ENCODE results near the gene KIF25.
"Not testable (repeated sequence)": the region's sequence is repeated elsewhere in the genome, so short reads cannot be mapped to it uniquely, and the experiment has no call there.

KIF25 gene

GRCh38 chr6:167974640-167975344, 22.7 kb upstream of the KIF25 start:
- intact Hi-C loops (cut with DNase I): no loop called here
- no peak for DNase-seq

- intact Hi-C loops (cut with DNase I): no loop called here
- DNase-seq: no peak
These were observed 22.0 kb upstream of the KIF25 start for GRCh38 chr6:167975458-167975857.

GRCh38 chr6:167976116-167976657, 21.3 kb upstream of the KIF25 start:
- DNase-seq; intact Hi-C loops (cut with DNase I): not testable (repeated sequence)

- intact Hi-C loops (cut with DNase I): no loop called here
These were observed 20.8 kb upstream of the KIF25 start for GRCh38 chr6:167976708-167977107.

GRCh38 chr6:167977717-167978467, 19.6 kb upstream of the KIF25 start:
- DNase-seq: no peak
- intact Hi-C loops (cut with DNase I): no loop called here

More at GRCh38 chr6:167976708-167977107, 20.8 kb upstream of the KIF25 start:
- DNase-seq: no peak

GRCh38 chr6:167978607-167979006, 18.9 kb upstream of the KIF25 start:
- DNase-seq: no peak
- intact Hi-C loops (cut with DNase I): no loop called here

- intact Hi-C loops (cut with DNase I): no loop called here
- DNase-seq: no peak
These were observed 17.9 kb upstream of the KIF25 start for GRCh38 chr6:167979436-167980139.

GRCh38 chr6:167980911-167981580, 16.4 kb upstream of the KIF25 start:
- no peak for DNase-seq
- intact Hi-C loops (cut with DNase I): no loop called here

GRCh38 chr6:167981916-167982462, 15.5 kb upstream of the KIF25 start:
- DNase-seq: no peak
- intact Hi-C loops (cut with DNase I): no loop called here

- no peak for DNase-seq
- intact Hi-C loops (cut with DNase I): no loop called here
These were observed 13.2 kb upstream of the KIF25 start for GRCh38 chr6:167984144-167984719.

GRCh38 chr6:167984876-167985604, 12.4 kb upstream of the KIF25 start:
- no peak for DNase-seq
- intact Hi-C loops (cut with DNase I): no loop called here

- no peak for DNase-seq
- intact Hi-C loops (cut with DNase I): no loop called here
These were observed 11.4 kb upstream of the KIF25 start for GRCh38 chr6:167985911-167986595.

GRCh38 chr6:167987396-167988153, 9.9 kb upstream of the KIF25 start:
- intact Hi-C loops (cut with DNase I): no loop called here
- peak in 1 of 10 donors; percentile 53 for DNase-seq

GRCh38 chr6:167988154-167988495, 9.3 kb upstream of the KIF25 start:
- intact Hi-C loops (cut with DNase I): no loop called here
- DNase-seq: no peak

- DNase-seq: peak in 1 of 10 donors; percentile 81
- intact Hi-C loops (cut with DNase I): no loop called here
These were observed 8.3 kb upstream of the KIF25 start for GRCh38 chr6:167988945-167989841.

GRCh38 chr6:167990016-167990945, 7.2 kb upstream of the KIF25 start:
- intact Hi-C loops (cut with DNase I): no loop called here
- no peak for DNase-seq
